ENCODE results near the gene TRIO. TPM values are rescaled to one million over a fixed set of nuclear protein-coding genes. Genes with fewer than 3 reads are reported as not detected.

TRIO gene
- total RNA-seq, 1 experiment from 2014 or later: 88.8 TPM

Other genes with a start within 250 kb of the TRIO start
- gene DNAH5, start 198.7 kb upstream of the TRIO start, total RNA-seq (2021): 0.30 to 0.41 TPM (median 0.35 TPM) in 3 replicates